ENCODE data around the gene MTMR6.

- TF ChIP-seq POLR2A (IDR thresholded peaks at IDR 0.05) (no peak), CTCF (IDR thresholded peaks at IDR 0.05) (no peak)
Measured at GRCh38 chr13:25253702-25254101, 33.6 kb downstream of the MTMR6 start.

Data from body of pancreas (tissue), 4 donors.